Measurements from ENCODE around the gene MKX. TPM values are rescaled to one million over a fixed set of nuclear protein-coding genes. Genes with fewer than 3 reads are reported as not detected.

The MKX gene
- total RNA-seq, 4 donors from 2014 or later = 0.19 to 3.3 (median 1.4) TPM

DNA sequence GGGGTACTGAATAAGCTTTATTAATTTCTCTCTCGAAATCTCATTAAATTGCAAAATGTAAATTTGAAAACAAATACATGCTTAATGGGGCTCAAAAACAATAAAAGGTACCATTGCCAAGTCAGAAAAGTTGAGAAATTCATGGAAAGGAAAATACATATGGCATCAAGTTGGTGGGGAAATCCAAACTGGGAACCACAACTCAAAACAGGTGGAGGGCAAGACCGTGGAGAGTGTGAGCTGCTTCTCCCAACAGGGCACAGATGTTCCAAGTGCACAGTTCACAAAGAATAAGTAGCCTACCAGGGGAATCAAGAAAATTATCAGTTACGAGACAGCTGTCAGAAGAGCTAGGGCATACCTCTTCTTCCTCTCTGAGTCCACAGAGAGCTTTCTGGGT, 26.6 kb downstream of the MKX start:
- H3K4me1 ChIP-seq = peaks cover 0 to 6% (median 0%) of the 10 kb centered on the region in 3 donors
- no peaks in the 10 kb centered on the region for H3K36me3 ChIP-seq
- H3K9me3 ChIP-seq = no peaks in the 10 kb centered on the region
- WGBS, 2 donors = 70 to 78% methylated on average over 3 of the region's 3 CpGs
- intact Hi-C loops (cut with DNase I) = no loop called here
- no peak overlapping the region for H3K4me3 ChIP-seq
- no peak overlapping the region for H3K27ac ChIP-seq
- DNase-seq = no peak
- no peak for TF ChIP-seq POLR2A (IDR thresholded peaks at IDR 0.05)
- TF ChIP-seq, protein P1, sequence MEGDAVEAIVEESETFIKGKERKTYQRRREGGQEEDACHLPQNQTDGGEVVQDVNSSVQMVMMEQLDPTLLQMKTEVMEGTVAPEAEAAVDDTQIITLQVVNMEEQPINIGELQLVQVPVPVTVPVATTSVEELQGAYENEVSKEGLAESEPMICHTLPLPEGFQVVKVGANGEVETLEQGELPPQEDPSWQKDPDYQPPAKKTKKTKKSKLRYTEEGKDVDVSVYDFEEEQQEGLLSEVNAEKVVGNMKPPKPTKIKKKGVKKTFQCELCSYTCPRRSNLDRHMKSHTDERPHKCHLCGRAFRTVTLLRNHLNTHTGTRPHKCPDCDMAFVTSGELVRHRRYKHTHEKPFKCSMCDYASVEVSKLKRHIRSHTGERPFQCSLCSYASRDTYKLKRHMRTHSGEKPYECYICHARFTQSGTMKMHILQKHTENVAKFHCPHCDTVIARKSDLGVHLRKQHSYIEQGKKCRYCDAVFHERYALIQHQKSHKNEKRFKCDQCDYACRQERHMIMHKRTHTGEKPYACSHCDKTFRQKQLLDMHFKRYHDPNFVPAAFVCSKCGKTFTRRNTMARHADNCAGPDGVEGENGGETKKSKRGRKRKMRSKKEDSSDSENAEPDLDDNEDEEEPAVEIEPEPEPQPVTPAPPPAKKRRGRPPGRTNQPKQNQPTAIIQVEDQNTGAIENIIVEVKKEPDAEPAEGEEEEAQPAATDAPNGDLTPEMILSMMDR (IDR thresholded peaks at IDR 0.05) = no peak
- peaks cover 0 to 9% (median 0%) of the 10 kb centered on the region in 4 donors for H3K27me3 ChIP-seq

DNA sequence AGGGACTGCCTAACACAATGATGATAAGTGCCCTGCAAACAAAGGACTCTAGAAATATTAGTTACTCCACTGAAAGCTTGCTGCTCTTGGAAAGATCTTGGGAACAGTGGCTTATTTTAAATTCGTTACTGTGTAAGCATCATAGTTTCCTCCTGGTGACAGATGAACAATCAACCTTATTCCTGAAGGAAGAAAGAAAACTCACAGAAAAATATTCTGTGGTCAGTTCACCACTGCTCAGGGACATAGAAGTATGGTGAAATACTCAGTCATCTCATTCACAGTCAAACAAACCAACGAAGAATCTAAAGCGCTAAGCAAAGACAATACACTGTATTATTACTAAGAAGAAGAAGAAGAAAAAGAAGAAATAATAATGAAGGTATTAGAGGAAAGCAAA, 27.8 kb downstream of the MKX start:
- intact Hi-C loops (cut with DNase I) = no loop called here
- WGBS, 2 donors = 77% methylated on average over 2 to 3 of the region's 3 CpGs
- no peaks in the 10 kb centered on the region for H3K4me1 ChIP-seq

DNA sequence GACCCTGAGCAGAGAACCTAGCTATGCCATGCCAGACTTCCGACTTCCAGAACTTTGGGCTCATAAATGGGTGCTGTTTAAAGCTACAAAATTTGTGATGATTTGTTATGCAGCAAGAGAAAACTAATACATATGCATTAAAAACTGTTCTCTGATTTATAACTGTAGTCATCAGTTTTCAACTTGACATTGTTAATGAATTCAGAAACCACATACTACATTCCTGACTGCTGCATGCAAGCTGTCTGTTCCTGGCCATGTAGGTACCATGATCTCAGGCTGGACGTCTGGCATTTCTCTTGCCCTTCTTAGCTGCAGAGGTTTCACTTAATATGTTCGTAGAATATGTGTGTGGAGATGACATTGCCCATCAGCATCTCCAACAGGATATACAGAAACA, 28.4 kb downstream of the MKX start:
- 83 to 86% methylated on average over 3 of the region's 3 CpGs for WGBS, 2 donors
- DNase-seq = no peak
- Histone ChIP-seq H3K36me3 (no peaks in the 10 kb centered on the region), H3K27ac (no peak overlapping the region), H3K4me3 (no peak overlapping the region), H3K4me1 (no peaks in the 10 kb centered on the region), H3K9me3 (no peaks in the 10 kb centered on the region), H3K27me3 (peaks cover 0 to 9% (median 0%) of the 10 kb centered on the region in 4 donors)
- TF ChIP-seq POLR2A (IDR thresholded peaks at IDR 0.05) = no peak
- TF ChIP-seq, protein P1 (IDR thresholded peaks at IDR 0.05) = no peak
- intact Hi-C loops (cut with DNase I) = no loop called here

More for the DNA sequence above, 27.8 kb downstream of the MKX start:
- Histone ChIP-seq H3K9me3 (no peaks in the 10 kb centered on the region), H3K27ac (no peak overlapping the region), H3K36me3 (no peaks in the 10 kb centered on the region), H3K27me3 (peaks cover 0 to 9% (median 0%) of the 10 kb centered on the region in 4 donors), H3K4me3 (no peak overlapping the region)
- no peak for TF ChIP-seq POLR2A (IDR thresholded peaks at IDR 0.05)
- TF ChIP-seq, protein P1 (IDR thresholded peaks at IDR 0.05) = no peak
- DNase-seq = no peak

DNA sequence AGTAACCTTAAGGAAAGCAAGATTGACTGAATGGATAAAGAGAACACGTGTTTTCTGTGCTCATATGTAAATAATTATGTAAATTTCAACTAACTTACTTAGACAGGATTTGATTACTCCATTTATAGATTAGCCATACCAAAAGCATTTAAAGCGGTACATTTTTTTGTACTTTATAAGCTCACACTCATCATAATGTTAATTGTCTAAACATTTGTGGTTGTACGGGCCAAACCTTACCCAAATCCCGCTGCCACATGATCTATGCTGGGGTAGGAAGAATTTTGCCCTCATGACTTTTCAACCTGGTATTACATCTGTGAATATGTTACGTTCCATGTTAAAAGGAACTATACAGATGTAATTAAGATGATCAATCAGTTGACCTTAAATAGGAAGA, 29.1 kb downstream of the MKX start:
- intact Hi-C loops (cut with DNase I) = no loop called here
- no peak for TF ChIP-seq POLR2A (IDR thresholded peaks at IDR 0.05)
- TF ChIP-seq, protein P1 (IDR thresholded peaks at IDR 0.05) = no peak

DNA sequence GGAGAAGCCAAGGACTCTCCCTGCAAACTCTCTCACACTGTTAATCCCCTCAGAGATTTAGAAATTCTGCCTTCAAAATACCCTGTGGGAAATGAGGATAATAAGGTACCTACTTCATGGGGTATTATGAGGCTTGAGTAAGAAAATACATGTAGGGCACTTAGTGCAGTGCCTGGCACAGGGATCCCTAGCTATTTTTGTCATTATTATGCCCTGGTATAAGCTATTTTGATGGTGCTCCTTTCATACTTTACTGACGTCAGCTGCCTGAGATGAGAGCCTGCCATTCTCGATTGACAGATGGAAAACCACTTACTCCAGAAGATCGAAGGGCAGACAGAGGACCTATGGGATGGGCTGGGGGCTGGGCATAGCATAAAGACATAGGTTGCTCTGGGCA, 30.1 kb downstream of the MKX start:
- 70 to 75% methylated on average over 2 to 3 of the region's 3 CpGs for WGBS, 2 donors
- no peaks in the 10 kb centered on the region for H3K36me3 ChIP-seq
- peaks cover 0 to 9% (median 0%) of the 10 kb centered on the region in 4 donors for H3K27me3 ChIP-seq
- intact Hi-C loops (cut with DNase I) = no loop called here
- H3K4me3 ChIP-seq = no peak overlapping the region
- H3K9me3 ChIP-seq = no peaks in the 10 kb centered on the region
- no peak for DNase-seq
- no peaks in the 10 kb centered on the region for H3K4me1 ChIP-seq
- TF ChIP-seq, protein P1 (IDR thresholded peaks at IDR 0.05) = no peak
- no peak for TF ChIP-seq POLR2A (IDR thresholded peaks at IDR 0.05)
- no peak overlapping the region for H3K27ac ChIP-seq

More for the DNA sequence above, 29.1 kb downstream of the MKX start:
- H3K4me3 ChIP-seq = no peak overlapping the region
- H3K9me3 ChIP-seq = no peaks in the 10 kb centered on the region
- no peak for DNase-seq
- no peaks in the 10 kb centered on the region for H3K36me3 ChIP-seq
- no peaks in the 10 kb centered on the region for H3K4me1 ChIP-seq
- no peak overlapping the region for H3K27ac ChIP-seq
- 70 to 72% methylated on average over 5 of the region's 5 CpGs for WGBS, 2 donors
- peaks cover 0 to 9% (median 0%) of the 10 kb centered on the region in 4 donors for H3K27me3 ChIP-seq
